B cell (primary cell): Measurements from ENCODE around the gene ADGRB2. TPM values are rescaled to one million over a fixed set of nuclear protein-coding genes. Genes with fewer than 3 reads are reported as not detected.

Experiments used
- ATAC-seq: fragments of 200-7000 bp; cut with Tn5 transposase; one replicate; pipeline ENCODE4 v1.10.0; 2021; ENCODE audit warnings: low read depth, mild to moderate bottlenecking, moderate number of reproducible peaks, moderate library complexity
- CTCF ChIA-PET: fragments of 350-600 bp; sonication (Branson Sonifier 250); formaldehyde crosslinking; loops from one replicate; lab custom pipeline; 2021; ENCODE audit warnings: antibody characterized with exemption, inconsistent platforms; lab: Charles Lee
- POLR2A ChIA-PET: fragments of 350-600 bp; sonication (Branson Sonifier 250); formaldehyde crosslinking; loops from one replicate; lab custom pipeline; 2021; ENCODE audit warnings: antibody characterized with exemption; lab: Charles Lee
- DNase-seq: peaks from one replicate; pipeline ENCODE4 v3.0.0; 2013
- H2AFZ ChIP-seq: 2 replicates; pipeline ENCODE4 v1.6.1; 2012; ENCODE audit warnings: mild to moderate bottlenecking, low read depth, low read length; ENCODE audit not compliant: insufficient read depth, poor library complexity, severe bottlenecking
- H3K27ac ChIP-seq, 2 donors: 1 replicate in 1 of 2; 2 replicates in 1 of 2; pipeline ENCODE4 v1.5.1; 2012 to 2013; ENCODE audit warnings: low read length in 2 of 2, mild to moderate bottlenecking in 2 of 2, moderate library complexity in 1 of 2
- H3K27me3 ChIP-seq, 4 experiments: fragments of 200-600 bp in 1 of 4; sonication (generic) in 1 of 4; replicated peaks in 1 of 4; 1 replicate in 2 of 4; 2 replicates in 2 of 4; pipeline versions ENCODE4 v1.6.1 to v1.7.0; 2013 to 2016; ENCODE audit warnings: low read length in 3 of 4, mild to moderate bottlenecking in 2 of 4, mixed read lengths in 1 of 4, moderate library complexity in 1 of 4; ENCODE audit not compliant: insufficient read depth in 4 of 4, control insufficient read depth in 3 of 4; ENCODE audit errors: control extremely low read depth in 1 of 4
- H3K36me3 ChIP-seq, 2 experiments: replicated peaks in 1 of 2; 1 replicate in 1 of 2; 2 replicates in 1 of 2; pipeline versions ENCODE4 v1.6.1 to v1.7.1; 2013; ENCODE audit warnings: low read length in 1 of 2; ENCODE audit not compliant: insufficient read depth in 2 of 2, control insufficient read depth in 1 of 2; ENCODE audit errors: control extremely low read depth in 1 of 2, extremely low read depth in 1 of 2
- H3K4me1 ChIP-seq, 2 donors: fragments of 200-600 bp in 1 of 2; sonication (generic) in 1 of 2; 1 replicate in 1 of 2; 2 replicates in 1 of 2; pipeline versions ENCODE4 v1.5.1 to v1.6.1; 2013 to 2017; ENCODE audit warnings: low read length in 2 of 2; ENCODE audit not compliant: control insufficient read depth in 2 of 2, insufficient read depth in 2 of 2
- H3K4me2 ChIP-seq: replicated peaks from 2 replicates; pipeline ENCODE3; 2012; ENCODE audit warnings: mild to moderate bottlenecking, low read depth, low read length; ENCODE audit not compliant: poor library complexity, severe bottlenecking
- H3K4me3 ChIP-seq, 5 experiments: fragments of 200-600 bp in 1 of 5; sonication (generic) in 1 of 5; 1 replicate in 3 of 5; 2 replicates in 2 of 5; pipeline versions ENCODE4 v1.5.1 to v1.7.0; 2011 to 2016; ENCODE audit warnings: low read length in 4 of 5, mild to moderate bottlenecking in 4 of 5, low read depth in 2 of 5, control low read depth in 1 of 5, moderate library complexity in 1 of 5; ENCODE audit not compliant: insufficient read depth in 1 of 5; ENCODE audit errors: control extremely low read depth in 1 of 5, extremely low read depth in 1 of 5
- H3K79me2 ChIP-seq: fragments of 200-600 bp; sonication (generic); one replicate; pipeline ENCODE4 v1.6.0; 2016; ENCODE audit warnings: low read length; ENCODE audit not compliant: control insufficient read depth, insufficient read depth
- H3K9ac ChIP-seq: fragments of 200-600 bp; sonication (generic); 2 replicates; pipeline ENCODE4 v1.6.1; 2017; ENCODE audit warnings: mild to moderate bottlenecking, low read length, moderate library complexity
- H3K9me3 ChIP-seq, 3 donors: one replicate each; pipeline versions ENCODE4 v1.6.1 to v1.7.1; 2013; ENCODE audit warnings: low read length in 2 of 3; ENCODE audit not compliant: control insufficient read depth in 2 of 3, insufficient read depth in 1 of 3; ENCODE audit errors: control extremely low read depth in 1 of 3
- H4K20me1 ChIP-seq: 2 replicates; pipeline ENCODE4 v1.6.0; 2012; ENCODE audit warnings: mild to moderate bottlenecking, low read length; ENCODE audit not compliant: insufficient read depth, control insufficient read depth, poor library complexity, severe bottlenecking
- H3K27ac Mint-ChIP-seq: one replicate; pipeline ENCODE4 v1.8.0; 2021; ENCODE audit warnings: mixed read lengths
- H3K27me3 Mint-ChIP-seq: one replicate; pipeline ENCODE4 v1.8.0; 2021; ENCODE audit warnings: mixed read lengths
- H3K4me1 Mint-ChIP-seq: one replicate; pipeline ENCODE4 v1.8.0; 2021; ENCODE audit warnings: mixed read lengths
- H3K4me3 Mint-ChIP-seq: one replicate; pipeline ENCODE4 v1.8.0; 2021; ENCODE audit warnings: mixed read lengths
- H3K9me3 Mint-ChIP-seq: one replicate; pipeline ENCODE4 v1.8.0; 2022; ENCODE audit warnings: mixed read lengths; ENCODE audit not compliant: insufficient read depth
- CTCF ChIP-seq: fragments of 200-600 bp; IDR thresholded peaks from one replicate; pipeline ENCODE4 v1.8.0; 2022; ENCODE audit warnings: antibody characterized with exemption, mild to moderate bottlenecking
- EZH2 ChIP-seq: IDR thresholded peaks from 2 replicates; pipeline ENCODE4 v1.6.1; 2012; ENCODE audit warnings: borderline replicate concordance, low read depth, mild to moderate bottlenecking, moderate library complexity, low read length; ENCODE audit not compliant: insufficient read depth, poor library complexity, severe bottlenecking
- WGBS: methylation state at CpG from one replicate; pipeline ENCODE4 v1.1.5; 2013; ENCODE audit warnings: missing lambda C conversion rate; ENCODE audit not compliant: insufficient coverage; 5-methylcytosine and 5-hydroxymethylcytosine counted together
- intact Hi-C: fragments of 100-400 bp; cut with micrococcal nuclease; formaldehyde crosslinking; loops from one replicate; pipeline ENCODE4 v1.10.0; 2022
- polyA plus RNA-seq: library from polyadenylated mRNA; depleted of rRNA; stranded (reverse); fragments of >200 nt; gene quantifications from 2 replicates; pipeline ENCODE4 v1.2.3, GENCODE V29; 2012
- total RNA-seq, 2 donors: library from RNA; stranded (reverse); fragments of 120-200 nt in 1 of 2; gene quantifications; 1 replicate in 1 of 2; 2 replicates in 1 of 2; pipeline versions ENCODE4 v1.2.3 to v1.2.4, GENCODE V29; 2013 to 2022

Gene ADGRB2
- total and polyA plus RNA-seq, 2 donors (not counting 1 experiment from before 2014, with no cell fraction given), result 1.9 to 2.7 TPM

GRCh38 chr1:31753707-31754349, 10.3 kb downstream of the ADGRB2 start:
- POLR2A ChIA-PET, result no interaction called here
- H3K9me3 ChIP-seq, result peaks cover 0 to 11% (median 0%) of the 10 kb centered on the region in 3 donors
- H3K27me3 Mint-ChIP-seq, result peaks cover 18% of the 10 kb centered on the region

More at GRCh38 chr1:31753707-31754349, 10.3 kb downstream of the ADGRB2 start:
- DNase-seq (no peak), ATAC-seq (no peak)
- Histone ChIP-seq H3K27me3 (peaks cover 0 to 21% (median 2%) of the 10 kb centered on the region in 4 experiments), H3K4me3 (no peak overlapping the region), H4K20me1 (no peaks in the 10 kb centered on the region), H3K27ac (no peak overlapping the region), H3K36me3 (no peaks in the 10 kb centered on the region), H2AFZ (no peak overlapping the region), H3K4me2 (no peak overlapping the region), H3K79me2 (no peaks in the 10 kb centered on the region), H3K4me1 (peaks cover 20 to 27% of the 10 kb centered on the region in 2 donors), H3K9ac (no peak overlapping the region)
- Mint-ChIP-seq H3K27ac (no peak overlapping the region), H3K4me3 (no peak overlapping the region), H3K4me1 (peaks cover 16% of the 10 kb centered on the region), H3K9me3 (no peaks in the 10 kb centered on the region)
- TF ChIP-seq CTCF (no peak), EZH2 (no peak)
- CTCF ChIA-PET, result no interaction called here
- WGBS, result 91% methylated on average over 9 of the region's 9 CpGs
- intact Hi-C loops, result no loop called here
